NCI-H526 (cell line): ENCODE results near the gene MCM7.

ENCODE experiments used
- DNase-seq, 2 experiments: peaks; one replicate each; lab custom pipeline; 2025; lab: John Stamatoyannopoulos, UW

Gene MCM7

DNA sequence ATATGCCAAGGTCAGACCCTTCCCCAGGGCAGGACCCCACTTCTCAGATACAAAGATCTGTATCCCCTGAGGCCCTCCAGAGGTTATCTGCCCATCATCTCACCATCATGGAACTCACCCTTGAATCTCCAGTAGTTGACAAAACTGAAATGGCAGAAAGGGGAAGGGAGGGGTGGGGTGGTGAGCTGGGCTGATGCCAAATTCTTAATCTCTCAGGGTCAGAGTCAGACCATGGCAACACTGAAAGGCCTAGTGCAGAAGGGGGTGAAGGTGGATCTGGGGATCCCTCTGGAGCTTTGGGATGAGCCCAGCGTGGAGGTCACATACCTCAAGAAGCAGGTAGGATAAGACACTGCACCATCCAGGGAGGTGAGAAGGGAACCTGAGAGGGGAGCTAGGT is 21.4 kb upstream of the MCM7 start:
- DNase-seq: no peak

DNA sequence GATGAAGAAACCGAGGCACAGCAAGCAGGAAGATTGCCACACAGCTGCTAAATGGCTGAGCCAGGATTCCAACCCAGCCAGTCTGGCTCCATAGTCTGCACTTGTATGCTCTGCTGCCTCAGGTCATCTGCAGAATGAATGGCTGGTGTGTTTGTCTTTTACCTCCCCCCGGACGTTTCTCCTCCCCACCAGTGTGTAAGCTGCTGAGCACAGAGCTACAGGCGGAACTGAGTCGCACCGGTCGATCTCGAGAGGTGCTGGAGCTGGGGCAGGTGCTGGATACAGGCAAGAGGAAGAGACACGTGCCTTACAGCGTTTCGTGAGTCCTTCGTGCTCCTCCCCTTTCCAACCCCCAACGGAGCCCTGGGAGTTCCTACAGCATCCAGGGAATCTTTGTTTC is 20.9 kb upstream of the MCM7 start:
- peak; percentile 71 to 82 for DNase-seq

DNA sequence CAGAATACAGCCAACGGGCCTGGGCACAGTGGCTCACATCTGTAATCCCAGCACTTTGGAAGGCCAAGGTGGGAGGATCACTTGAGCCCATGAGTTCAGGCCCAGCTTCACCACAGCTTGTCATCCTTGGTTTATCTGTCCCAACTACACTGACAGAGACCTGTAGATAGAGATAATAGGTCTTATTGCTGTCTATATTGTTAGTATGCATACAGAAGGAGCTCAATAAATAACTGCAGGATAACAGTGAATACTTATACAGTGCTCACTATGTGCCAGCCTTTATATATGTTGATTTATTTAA is 19.5 kb upstream of the MCM7 start:
- no peak for DNase-seq

DNA sequence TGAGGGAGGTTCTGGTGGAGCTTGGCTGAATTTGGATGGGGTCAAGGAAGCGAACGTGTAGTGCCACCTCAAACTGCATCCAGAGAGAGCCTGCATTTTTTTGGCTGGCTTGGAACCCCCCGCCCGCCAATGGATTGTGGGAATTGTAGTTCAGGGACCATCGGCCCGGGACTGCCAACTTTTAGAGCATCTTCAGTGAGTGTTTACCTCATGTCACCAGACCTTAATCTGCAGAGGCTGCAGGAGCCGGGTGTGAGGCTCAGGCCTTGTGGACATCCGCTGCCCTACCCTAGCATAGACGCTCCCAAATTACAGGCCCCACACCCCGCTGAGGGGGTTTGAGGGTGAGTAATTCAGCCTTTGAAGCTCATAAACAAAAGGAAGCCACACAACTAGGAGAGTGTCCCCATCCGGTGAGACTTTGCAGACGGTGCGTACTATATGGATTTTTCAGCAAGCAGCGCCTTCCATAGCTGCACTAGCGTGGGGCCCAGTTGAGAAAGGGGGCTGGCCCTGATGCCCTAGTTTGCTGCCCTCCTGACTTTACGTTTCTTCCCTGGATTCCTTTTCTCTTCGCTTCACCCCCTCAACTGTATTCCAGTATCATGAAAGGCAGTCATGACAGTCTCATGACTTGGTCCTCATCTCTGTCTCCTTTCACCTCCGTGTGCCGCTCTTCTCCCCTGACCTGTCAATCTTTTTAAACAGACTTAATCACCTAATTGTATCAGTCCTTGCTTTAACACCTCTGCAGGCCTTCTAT is 19.0 kb upstream of the MCM7 start:
- DNase-seq: peak; percentile 61 to 75

DNA sequence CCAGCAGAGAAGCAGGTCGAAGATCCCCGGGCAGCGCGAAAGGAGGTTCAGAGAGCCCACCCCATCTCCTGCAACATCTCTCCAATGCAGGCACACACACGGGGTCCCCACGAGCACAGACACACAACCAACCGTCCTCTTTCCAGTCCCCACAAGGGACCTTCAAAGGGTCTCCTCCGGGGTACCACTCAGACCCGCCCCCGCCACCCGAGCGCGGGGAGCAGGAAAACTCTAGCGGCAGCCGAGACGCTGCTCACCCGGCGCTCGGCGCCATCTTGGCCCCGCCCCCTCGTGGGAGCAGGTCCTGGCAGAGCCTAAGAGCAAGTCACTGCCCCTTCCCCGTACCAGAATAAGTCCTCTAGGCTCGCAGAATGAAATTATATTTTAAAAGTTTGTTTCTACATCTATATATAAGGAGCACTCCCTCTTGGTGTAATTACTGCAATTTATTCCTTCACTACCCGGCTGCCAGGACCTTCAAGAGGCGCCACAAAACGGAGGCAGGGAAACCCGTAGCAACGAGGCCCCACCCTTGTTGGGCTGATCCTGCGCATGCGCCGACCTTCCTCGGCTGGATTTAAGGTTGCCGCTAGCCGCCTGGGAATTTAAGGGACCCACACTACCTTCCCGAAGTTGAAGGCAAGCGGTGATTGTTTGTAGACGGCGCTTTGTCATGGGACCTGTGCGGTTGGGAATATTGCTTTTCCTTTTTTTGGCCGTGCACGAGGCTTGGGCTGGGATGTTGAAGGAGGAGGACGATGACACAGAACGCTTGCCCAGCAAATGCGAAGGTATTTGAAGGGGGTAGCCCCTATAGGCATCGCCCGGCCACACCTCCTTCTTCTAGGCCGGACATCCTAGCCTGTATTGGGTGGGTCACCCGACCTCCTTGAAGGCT is 18.1 kb upstream of the MCM7 start, which contains the start of the genes CNPY4 and TAF6:
TSS of gene CNPY4 (plus strand) at position 563 of the 898 bp plus-strand sequence. CDS start at position 674, 111 bp downstream.
TSS of gene TAF6 (minus strand) at position 287 of the 898 bp plus-strand sequence. CDS start 5,149 bp downstream, outside the sequence.
- peak; percentile 93 to 98 for DNase-seq

- no peak for DNase-seq
Measured at GRCh38 chr7:100118388-100119071, 17.3 kb upstream of the MCM7 start.

GRCh38 chr7:100115026-100115425 is 13.8 kb upstream of the MCM7 start:
- no peak for DNase-seq

- DNase-seq: no peak
Measured at GRCh38 chr7:100111914-100112313, 10.7 kb upstream of the MCM7 start.

- no peak for DNase-seq
Measured at GRCh38 chr7:100111156-100111555, 10.0 kb upstream of the MCM7 start.

DNA sequence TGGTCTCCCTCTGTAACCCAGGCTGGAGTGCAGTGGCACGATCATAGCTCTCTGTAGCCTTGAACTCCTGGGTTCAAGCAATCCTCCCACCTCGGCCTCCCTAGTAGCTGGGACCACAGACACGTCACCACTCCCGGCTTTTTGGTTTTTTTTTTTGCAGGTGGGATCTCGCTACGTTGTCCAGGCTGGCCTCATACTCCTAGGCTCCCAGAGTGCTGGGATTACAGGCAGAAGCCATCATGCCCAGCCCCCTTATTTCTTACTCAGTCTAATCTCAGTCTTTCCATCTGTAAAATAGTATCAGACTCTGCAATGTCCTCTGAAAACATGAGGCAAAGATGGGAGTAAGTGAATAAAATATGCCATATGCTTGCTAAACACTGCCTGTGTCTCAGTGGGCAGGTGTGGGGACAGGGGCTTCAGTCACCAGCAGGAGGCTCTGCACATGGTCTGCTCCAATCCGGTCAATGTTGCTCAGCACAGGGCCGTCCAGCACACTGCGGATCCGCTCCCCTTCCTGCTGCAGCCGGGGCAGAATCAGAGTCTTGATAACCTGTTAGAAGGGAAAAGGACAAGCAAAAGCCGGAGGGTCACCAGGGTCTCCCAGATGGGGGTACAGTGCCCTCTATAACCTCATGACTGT is 8.4 kb upstream of the MCM7 start:
- DNase-seq: no peak

DNA sequence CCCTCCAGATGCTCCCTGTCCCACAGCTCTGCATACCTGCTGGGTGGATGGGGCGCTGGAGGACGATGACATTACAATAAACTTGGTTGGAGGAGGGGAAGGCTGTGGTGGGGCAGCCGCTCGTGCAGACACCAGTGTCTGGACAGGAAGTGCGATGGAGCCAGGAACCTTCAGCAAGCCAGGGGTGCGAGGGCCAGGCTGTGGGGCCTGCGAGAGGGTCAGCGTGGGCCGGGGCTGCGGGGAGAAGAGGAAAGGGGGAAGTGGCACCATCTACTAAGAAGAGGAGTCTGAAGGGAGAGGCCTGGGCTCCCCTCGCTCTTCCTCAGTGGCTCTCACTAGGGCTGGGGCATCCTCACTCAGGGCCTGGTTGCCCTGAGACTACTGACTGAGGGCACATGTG is 6.7 kb upstream of the MCM7 start:
- DNase-seq: no peak

DNA sequence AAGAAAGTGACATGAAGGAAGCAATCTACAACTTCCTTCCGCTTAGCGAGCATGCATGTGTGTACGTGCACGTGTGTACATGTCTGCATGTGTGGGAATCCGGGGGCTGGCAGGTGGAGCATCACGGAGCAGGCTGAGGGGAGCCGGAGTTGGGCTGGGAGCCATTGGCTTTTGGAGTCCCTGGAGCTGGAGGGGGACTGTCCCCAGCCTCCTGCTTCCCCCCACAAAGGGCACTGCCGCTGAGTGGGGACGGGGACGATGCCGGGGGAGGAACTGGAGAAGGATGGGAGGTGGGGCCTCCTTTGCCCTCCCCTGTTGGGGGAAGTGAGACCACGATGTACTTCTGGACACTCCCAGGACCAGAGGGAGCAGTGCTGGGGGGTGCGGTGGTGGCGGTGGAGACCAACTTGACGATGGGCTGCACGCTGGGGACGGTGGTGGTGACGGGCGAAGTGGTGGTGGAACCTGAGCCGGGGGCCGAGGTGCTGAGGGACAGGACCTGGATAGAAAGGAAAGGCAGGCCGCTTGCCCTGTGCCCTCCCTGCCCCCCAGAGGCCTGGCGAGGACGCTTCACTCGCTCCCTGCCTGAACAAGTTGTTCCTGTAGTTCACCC is 6.0 kb upstream of the MCM7 start:
- no peak for DNase-seq

DNA sequence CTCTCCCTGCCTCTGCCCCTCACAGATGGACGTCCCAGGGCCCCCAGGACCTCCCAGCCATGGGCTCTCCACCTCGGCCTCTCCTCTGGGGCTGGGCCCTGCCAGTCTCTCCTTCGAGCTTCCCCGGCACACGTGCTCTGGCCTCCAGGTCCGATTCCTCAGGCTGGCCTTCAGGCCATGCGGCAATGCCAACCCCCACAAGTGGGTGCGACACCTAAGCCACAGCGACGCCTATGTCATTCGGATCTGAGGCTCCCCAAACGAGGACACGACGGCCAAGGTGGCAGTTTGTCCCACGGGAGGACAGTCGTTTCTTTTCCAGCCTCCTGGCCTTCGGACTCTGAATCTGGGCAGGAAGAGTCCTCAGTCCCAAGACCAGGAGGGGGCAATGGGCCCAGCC is 5.4 kb upstream of the MCM7 start:
- DNase-seq: no peak

DNA sequence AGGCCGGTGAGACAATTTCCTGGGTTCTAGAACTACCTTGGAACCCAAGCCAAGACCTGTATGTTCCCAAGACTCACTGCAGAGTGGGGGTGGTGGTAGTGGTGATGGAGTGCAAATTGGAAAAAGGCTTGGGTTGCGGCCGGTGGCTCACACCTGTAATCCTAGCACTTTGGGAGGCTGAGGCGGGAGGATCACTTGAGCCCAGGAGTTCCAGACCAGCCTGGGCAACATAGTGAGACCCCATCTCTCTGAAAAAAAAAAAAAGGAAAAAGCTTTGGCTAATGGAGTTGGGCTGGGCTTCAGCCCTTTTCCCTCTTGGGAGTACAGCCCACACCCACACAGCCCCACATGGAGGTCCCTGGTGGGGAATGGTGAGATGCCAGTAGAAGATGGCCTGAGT is 4.3 kb upstream of the MCM7 start:
- no peak for DNase-seq

- DNase-seq: no peak
Measured at GRCh38 chr7:100102950-100103840, 2.0 kb upstream of the MCM7 start.

GRCh38 chr7:100100420-100101015 is 679 bp downstream of the MCM7 start:
- peak; percentile 95 to 98 for DNase-seq

DNA sequence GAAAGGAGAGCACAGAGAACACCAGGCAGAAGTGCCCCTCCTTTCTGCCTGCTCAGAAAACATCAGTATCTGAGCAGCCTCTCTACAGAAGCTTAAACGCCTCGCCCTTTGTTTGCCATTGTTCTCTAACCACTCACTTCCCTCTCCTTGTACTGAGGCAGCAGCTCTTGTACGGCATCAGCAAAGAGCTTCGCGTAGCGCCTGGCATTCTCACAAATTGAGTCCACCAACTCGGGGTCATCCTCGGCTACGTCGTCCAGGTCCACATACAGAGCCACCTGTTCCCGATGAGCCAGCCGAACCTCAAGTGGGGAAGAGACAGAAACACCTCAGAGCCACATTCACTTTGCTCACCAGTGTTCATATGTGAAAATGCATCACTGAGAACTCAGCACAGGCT is 1.7 kb downstream of the MCM7 start:
- no peak for DNase-seq

- no peak for DNase-seq
Measured at GRCh38 chr7:100098913-100099312, 2.3 kb downstream of the MCM7 start.

GRCh38 chr7:100095704-100096103 is 5.5 kb downstream of the MCM7 start:
- no peak for DNase-seq

GRCh38 chr7:100095289-100095688 is 5.9 kb downstream of the MCM7 start:
- DNase-seq: no peak
